Right atrium auricular region (tissue), 2 donors: ENCODE results near the gene AP2M1. TPM values are rescaled to one million over a fixed set of nuclear protein-coding genes. Genes with fewer than 3 reads are reported as not detected.

Source experiments
- DNase-seq: peaks from one replicate; pipeline ENCODE4 v3.0.0-alpha.2; 2019; ENCODE audit warnings: low spot score
- H3K27ac ChIP-seq, 2 donors: fragments of 200-600 bp; sonication (generic); 1 replicate in 1 of 2; 2 replicates in 1 of 2; pipeline ENCODE4 v1.5.1; 2016 to 2019
- H3K27me3 ChIP-seq, 2 donors: fragments of 200-600 bp; sonication (generic); one replicate each; pipeline versions ENCODE4 v1.5.1 to v1.6.0; 2017 to 2019
- H3K36me3 ChIP-seq: fragments of 200-600 bp; sonication (generic); one replicate; pipeline ENCODE4 v1.5.1; 2016
- H3K4me1 ChIP-seq, 2 donors: fragments of 200-600 bp; sonication (generic); one replicate each; pipeline versions ENCODE4 v1.5.1 to v1.6.0; 2017 to 2019
- H3K4me3 ChIP-seq, 2 donors: fragments of 200-600 bp; sonication (generic); 1 replicate in 1 of 2; 2 replicates in 1 of 2; pipeline ENCODE4 v1.5.1; 2017 to 2019; ENCODE audit warnings: mild to moderate bottlenecking in 1 of 2, moderate library complexity in 1 of 2
- H3K9me3 ChIP-seq, 2 donors: fragments of 200-600 bp; sonication (generic); one replicate each; pipeline ENCODE4 v1.5.1; 2019
- total RNA-seq, 2 donors: library from RNA; depleted of rRNA; stranded (reverse); fragments of >200 nt; gene quantifications; one replicate each; pipeline ENCODE4 v1.1.0, GENCODE V29; 2016
- TF ChIP-seq, protein P1 (sequence below), 2 donors: fragments of 200-600 bp; sonication (generic); IDR thresholded peaks; one replicate each; pipeline ENCODE4 v1.5.1; 2019; ENCODE audit warnings: antibody characterized with exemption in 2 of 2

The AP2M1 gene
- total RNA-seq = 100 to 1,000 TPM; 183 to 235 TPM

DNA sequence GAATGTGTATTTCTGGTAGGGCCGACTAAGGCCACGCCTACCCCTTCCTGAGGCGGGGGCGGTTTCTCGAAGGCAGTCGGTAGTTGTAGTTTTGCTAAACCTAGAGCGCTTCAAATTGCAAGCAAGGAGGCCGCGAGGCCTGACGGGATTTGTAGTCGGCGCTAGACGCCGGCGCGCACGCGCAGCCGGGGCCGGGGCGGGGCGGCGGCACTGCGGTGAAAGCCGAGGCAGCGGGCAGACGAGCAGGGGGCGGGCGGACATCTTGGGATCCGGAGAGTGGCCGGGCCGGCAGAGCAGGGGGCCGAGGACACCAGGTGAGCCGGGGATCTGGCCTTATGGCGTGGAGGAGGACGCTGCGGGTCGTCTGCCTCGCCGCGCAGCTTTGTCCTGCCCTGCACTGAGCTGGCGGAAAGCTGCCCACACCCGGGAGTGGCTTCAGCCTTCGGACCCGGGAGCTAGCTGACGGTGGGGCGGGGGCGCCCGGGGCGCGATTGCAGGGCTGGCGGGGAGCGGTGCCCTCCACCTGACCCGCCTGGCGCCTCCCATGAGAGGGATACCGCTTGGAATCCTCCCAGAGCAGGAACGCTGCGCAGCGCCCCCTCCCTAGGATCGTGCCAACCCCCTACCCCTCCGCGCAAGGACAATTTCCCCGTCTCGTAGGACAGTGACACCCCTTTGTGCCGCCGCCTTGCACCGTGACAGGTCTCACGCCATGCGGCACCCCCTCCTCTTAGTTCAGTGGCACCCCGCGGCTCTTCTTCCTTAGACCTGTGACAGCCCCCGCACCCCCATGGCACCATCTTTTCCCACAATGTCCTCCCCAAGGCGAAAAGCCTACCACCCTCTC lies at the start of gene AP2M1:
Gene AP2M1, plus strand, starts transcription at position 210 of the 847 bp plus-strand sequence. CDS start 2,139 bp downstream, outside the sequence.
- TF ChIP-seq, protein P1, sequence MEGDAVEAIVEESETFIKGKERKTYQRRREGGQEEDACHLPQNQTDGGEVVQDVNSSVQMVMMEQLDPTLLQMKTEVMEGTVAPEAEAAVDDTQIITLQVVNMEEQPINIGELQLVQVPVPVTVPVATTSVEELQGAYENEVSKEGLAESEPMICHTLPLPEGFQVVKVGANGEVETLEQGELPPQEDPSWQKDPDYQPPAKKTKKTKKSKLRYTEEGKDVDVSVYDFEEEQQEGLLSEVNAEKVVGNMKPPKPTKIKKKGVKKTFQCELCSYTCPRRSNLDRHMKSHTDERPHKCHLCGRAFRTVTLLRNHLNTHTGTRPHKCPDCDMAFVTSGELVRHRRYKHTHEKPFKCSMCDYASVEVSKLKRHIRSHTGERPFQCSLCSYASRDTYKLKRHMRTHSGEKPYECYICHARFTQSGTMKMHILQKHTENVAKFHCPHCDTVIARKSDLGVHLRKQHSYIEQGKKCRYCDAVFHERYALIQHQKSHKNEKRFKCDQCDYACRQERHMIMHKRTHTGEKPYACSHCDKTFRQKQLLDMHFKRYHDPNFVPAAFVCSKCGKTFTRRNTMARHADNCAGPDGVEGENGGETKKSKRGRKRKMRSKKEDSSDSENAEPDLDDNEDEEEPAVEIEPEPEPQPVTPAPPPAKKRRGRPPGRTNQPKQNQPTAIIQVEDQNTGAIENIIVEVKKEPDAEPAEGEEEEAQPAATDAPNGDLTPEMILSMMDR (IDR thresholded peaks at IDR 0.05) = peak in 1 of 2 donors; percentile 23
- Histone ChIP-seq H3K27me3 (no peaks in the 10 kb centered on the region), H3K36me3 (peaks cover 53% of the 10 kb centered on the region), H3K27ac (peak within 1 kb of the TSS; percentile 97 to 99), H3K4me3 (peak within 1 kb of the TSS; percentile 99 to 100), H3K9me3 (no peaks in the 10 kb centered on the region), H3K4me1 (peaks cover 0 to 42% of the 10 kb centered on the region in 2 donors)
- DNase-seq = peak; percentile 99

DNA sequence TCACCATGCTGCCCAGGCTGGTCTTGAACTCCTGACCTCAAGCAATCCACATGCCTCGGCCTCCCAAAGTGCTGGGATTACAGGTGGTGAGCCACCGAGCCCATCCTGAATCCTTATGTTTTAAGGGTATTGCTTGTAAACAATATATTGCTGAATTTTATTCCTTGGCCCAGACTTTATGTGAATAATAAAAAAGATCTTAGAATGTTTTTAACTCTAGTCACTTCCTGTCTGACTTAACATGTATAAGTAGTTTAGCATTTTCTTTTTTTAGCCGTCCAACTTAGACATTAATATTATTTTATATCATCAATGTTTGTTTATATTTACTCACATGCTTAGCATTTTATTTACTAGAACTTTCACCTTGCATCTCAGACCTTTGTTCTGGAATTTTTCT lies 48.6 kb upstream of the AP2M1 start:
- no peak overlapping the region for H3K4me3 ChIP-seq
- TF ChIP-seq, protein P1 (IDR thresholded peaks at IDR 0.05) = no peak
- no peaks in the 10 kb centered on the region for H3K9me3 ChIP-seq
- DNase-seq = no peak
- no peaks in the 10 kb centered on the region for H3K27me3 ChIP-seq
- no peak overlapping the region for H3K27ac ChIP-seq
- H3K4me1 ChIP-seq = no peaks in the 10 kb centered on the region
- no peaks in the 10 kb centered on the region for H3K36me3 ChIP-seq

DNA sequence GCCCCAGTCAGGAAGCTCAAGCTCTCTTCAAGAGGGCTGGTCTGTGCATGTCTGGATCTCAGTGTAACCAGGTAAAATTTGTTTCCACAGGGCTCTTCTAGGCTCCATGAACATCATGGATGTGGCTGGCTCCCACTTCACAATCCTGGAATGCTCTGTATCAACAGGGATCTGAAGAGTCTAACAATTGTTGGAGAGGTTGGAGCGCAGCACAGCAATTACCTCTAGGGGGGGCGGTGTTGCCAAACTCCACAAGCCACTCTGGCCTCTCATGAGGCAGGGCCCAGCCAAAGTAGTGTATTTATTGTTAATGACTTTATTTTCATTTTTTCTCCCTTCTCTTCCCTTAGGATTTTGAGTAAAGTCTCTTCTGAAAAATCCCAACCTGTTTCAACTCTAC lies 45.6 kb upstream of the AP2M1 start:
- Histone ChIP-seq H3K4me1 (peaks cover 0 to 5% of the 10 kb centered on the region in 2 donors), H3K27me3 (no peaks in the 10 kb centered on the region), H3K36me3 (no peaks in the 10 kb centered on the region), H3K9me3 (no peaks in the 10 kb centered on the region), H3K4me3 (no peak overlapping the region), H3K27ac (no peak overlapping the region)
- no peak for DNase-seq
- TF ChIP-seq, protein P1 (IDR thresholded peaks at IDR 0.05) = peak in 1 of 2 donors; percentile 40

DNA sequence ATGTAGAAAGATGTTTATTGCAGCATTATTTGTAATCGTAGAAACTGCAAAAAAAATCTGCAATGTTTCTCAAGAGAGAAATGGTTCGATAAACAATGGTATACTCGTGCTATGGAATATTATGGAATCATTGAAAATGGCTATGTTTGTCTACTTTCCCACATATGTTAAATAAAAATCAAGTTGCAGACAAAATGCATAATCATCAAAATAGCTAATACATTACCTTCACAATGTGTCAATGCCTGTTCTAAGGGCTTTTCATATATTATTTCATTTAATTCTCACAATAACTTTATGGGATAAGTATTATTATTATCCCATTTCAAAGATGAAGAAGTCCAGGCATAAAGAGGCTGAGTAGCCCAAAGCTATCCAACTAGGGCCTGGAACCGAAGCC lies 41.7 kb upstream of the AP2M1 start:
- H3K9me3 ChIP-seq = no peaks in the 10 kb centered on the region
- no peak for DNase-seq
- TF ChIP-seq, protein P1 (IDR thresholded peaks at IDR 0.05) = no peak
- H3K4me3 ChIP-seq = no peak overlapping the region
- peaks cover 0 to 24% of the 10 kb centered on the region in 2 donors for H3K4me1 ChIP-seq
- no peak overlapping the region for H3K27ac ChIP-seq
- H3K36me3 ChIP-seq = peaks cover 6% of the 10 kb centered on the region
- H3K27me3 ChIP-seq = no peaks in the 10 kb centered on the region

DNA sequence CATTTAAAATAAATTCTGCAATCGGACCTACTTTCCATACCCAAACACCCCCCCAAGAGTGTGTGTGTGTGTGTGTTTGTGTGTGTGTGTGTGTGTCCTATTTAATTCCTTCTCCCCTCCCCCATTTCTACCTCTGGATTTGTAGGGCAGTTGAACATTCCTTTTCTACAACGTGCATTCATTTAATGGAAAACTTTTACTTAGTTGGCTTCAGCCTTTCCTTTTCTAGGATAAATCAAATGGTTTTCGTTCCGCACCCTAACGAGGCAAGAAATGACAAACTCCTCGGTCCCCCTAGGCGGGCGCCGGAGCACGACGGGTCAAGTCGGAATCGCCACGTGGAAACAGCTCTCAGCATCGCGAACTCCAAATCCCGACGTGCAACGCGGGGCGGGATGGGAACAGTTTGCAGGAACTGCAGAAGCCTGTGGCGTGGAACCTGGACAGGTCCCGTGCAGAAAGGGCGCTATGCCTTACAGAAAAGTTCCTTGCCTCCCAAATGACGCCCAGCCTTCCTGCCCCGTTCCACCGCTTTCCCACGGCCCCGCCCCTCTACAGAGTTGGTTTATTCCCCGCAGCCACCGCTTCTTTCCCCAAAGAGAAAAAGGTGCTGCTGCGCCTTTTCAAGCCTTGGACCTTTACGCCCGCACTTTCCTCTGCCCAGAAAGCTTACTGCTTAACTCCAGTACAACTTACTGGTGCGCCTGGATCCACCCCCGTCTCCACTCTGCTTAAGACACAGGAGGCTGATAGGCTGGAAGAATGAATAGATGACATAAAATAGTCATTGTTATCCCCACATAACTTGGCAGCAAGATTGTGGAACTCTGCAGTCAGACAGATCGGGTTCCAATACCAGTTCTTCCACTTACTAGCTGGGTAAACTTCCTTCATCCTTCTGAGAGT lies 40.6 kb upstream of the AP2M1 start:
- H3K9me3 ChIP-seq = no peaks in the 10 kb centered on the region
- peak; percentile 90 for DNase-seq
- peak overlapping the region; percentile 87 to 92 for H3K4me3 ChIP-seq
- TF ChIP-seq, protein P1 (IDR thresholded peaks at IDR 0.05) = peak in 1 of 2 donors; percentile 21
- H3K27ac ChIP-seq = peak overlapping the region; percentile 88 to 93
- no peaks in the 10 kb centered on the region for H3K27me3 ChIP-seq
- peaks cover 18% of the 10 kb centered on the region for H3K36me3 ChIP-seq
- peaks cover 0 to 24% of the 10 kb centered on the region in 2 donors for H3K4me1 ChIP-seq
